Lower leg skin (tissue), 4 donors: ENCODE results near the gene USP40. TPM values are rescaled to one million over a fixed set of nuclear protein-coding genes. Genes with fewer than 3 reads are reported as not detected.
"Not testable (repeated sequence)": the region's sequence is repeated elsewhere in the genome, so short reads cannot be mapped to it uniquely, and the experiment has no call there.

ENCODE experiments used
- DNase-seq, 2 donors: peaks; one replicate each; pipeline ENCODE4 v3.0.0-alpha.2; 2019; ENCODE audit warnings: low spot score in 2 of 2
- H3K4me3 ChIP-seq: fragments of 200-600 bp; sonication (generic); 2 replicates; pipeline ENCODE4 v1.5.1; 2017; ENCODE audit warnings: mild to moderate bottlenecking, low read depth; ENCODE audit not compliant: poor library complexity, severe bottlenecking
- POLR2A ChIP-seq, 2 donors: fragments of 450-650 bp; IDR thresholded peaks; one replicate each; pipeline ENCODE4 v1.6.1; 2016 to 2017; ENCODE audit warnings: antibody characterized with exemption in 2 of 2, mild to moderate bottlenecking in 1 of 2, moderate library complexity in 1 of 2
- WGBS, 2 donors: methylation state at CpG; one replicate each; pipeline ENCODE4 v1.1.5; 2018; 5-methylcytosine and 5-hydroxymethylcytosine counted together
- intact Hi-C: fragments of 100-400 bp; cut with DNase I; formaldehyde crosslinking; loops from one replicate; pipeline ENCODE4 v1.15.0; 2023; ENCODE audit warnings: low total_unique reads
- total RNA-seq, 4 donors: library from RNA; depleted of rRNA; stranded (reverse); fragments of >200 nt; gene quantifications; one replicate each; pipeline ENCODE4 v1.1.0, GENCODE V29; 2016
- TF ChIP-seq, protein P1 (sequence below), 3 donors: fragments of 450-650 bp; IDR thresholded peaks; one replicate each; pipeline ENCODE4 v1.5.1; 2016; ENCODE audit warnings: antibody characterized with exemption in 3 of 3, mild to moderate bottlenecking in 3 of 3, moderate library complexity in 2 of 3

Gene USP40
- total RNA-seq, 4 donors from 2014 or later = 26.9 to 38.7 (median 37.4) TPM

DNA sequence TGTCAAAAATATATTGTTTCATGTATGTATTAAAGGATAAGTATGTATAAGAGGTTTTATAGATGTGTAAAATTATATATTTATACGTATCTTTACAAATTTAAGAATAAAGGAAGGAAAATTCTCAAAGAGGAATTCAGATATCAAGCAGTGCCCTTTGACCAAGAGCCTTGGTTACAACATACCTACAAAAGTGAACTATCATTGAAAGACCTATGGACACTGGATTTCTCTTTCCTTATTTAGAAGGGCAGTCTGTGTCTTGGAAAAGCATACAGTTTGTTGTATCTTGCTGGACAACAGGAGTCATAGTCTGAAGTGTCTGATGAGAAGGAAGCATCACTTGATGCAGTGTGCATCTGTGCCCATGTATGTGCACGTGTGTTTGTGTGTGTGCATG lies 21.8 kb upstream of the USP40 start:
- 92 to 99% methylated on average over 2 of the region's 2 CpGs for WGBS, 2 donors
- no peak overlapping the region for H3K4me3 ChIP-seq
- no peak for DNase-seq
- intact Hi-C loops = no loop called here
- TF ChIP-seq, protein P1, sequence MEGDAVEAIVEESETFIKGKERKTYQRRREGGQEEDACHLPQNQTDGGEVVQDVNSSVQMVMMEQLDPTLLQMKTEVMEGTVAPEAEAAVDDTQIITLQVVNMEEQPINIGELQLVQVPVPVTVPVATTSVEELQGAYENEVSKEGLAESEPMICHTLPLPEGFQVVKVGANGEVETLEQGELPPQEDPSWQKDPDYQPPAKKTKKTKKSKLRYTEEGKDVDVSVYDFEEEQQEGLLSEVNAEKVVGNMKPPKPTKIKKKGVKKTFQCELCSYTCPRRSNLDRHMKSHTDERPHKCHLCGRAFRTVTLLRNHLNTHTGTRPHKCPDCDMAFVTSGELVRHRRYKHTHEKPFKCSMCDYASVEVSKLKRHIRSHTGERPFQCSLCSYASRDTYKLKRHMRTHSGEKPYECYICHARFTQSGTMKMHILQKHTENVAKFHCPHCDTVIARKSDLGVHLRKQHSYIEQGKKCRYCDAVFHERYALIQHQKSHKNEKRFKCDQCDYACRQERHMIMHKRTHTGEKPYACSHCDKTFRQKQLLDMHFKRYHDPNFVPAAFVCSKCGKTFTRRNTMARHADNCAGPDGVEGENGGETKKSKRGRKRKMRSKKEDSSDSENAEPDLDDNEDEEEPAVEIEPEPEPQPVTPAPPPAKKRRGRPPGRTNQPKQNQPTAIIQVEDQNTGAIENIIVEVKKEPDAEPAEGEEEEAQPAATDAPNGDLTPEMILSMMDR (IDR thresholded peaks at IDR 0.05) = no peak
- no peak for TF ChIP-seq POLR2A (IDR thresholded peaks at IDR 0.05)

- intact Hi-C loops = no loop called here
- DNase-seq = no peak
- TF ChIP-seq, protein P1 (IDR thresholded peaks at IDR 0.05) = no peak
- no peak for TF ChIP-seq POLR2A (IDR thresholded peaks at IDR 0.05)
- no peak overlapping the region for H3K4me3 ChIP-seq
- whole genome bisulfite sequencing, 2 donors = 93% methylated on average over 1 of the region's 1 CpG
Observed at GRCh38 chr2:233584210-233584609, 17.6 kb upstream of the USP40 start.

DNA sequence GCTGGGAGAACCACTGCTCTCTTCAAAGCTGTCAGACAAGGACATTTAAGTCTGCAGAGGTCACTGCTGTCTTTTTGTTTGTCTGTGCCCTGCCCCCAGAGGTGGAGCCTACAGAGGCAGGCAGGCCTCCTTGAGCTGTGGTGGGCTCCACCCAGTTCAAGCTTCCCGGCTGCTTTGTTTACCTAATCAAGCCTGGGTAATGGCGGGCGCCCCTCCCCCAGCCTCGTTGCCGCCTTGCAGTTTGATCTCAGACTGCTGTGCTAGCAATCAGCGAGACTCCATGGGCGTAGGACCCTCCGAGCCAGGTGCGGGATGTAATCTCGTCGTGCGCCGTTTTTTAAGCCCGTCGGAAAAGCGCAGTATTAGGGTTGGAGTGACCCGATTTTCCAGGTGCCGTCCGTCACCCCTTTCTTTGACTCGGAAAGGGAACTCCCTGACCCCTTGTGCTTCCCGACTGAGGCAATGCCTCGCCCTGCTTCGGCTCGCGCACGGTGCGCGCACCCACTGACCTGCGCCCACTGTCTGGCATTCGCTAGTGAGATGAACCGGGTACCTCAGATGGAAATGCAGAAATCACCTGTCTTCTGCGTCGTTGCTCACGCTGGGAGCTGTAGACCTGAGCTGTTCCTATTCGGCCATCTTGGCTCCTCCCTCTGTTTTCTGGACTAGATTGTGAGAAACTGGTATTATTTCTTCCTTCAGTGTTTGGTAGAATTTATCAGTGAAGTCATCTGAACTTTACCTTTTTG lies 16.8 kb upstream of the USP40 start:
- H3K4me3 ChIP-seq, DNase-seq, intact Hi-C loops: not testable (repeated sequence)
- 79 to 85% methylated on average over 34 to 35 of the region's 35 CpGs for WGBS, 2 donors

GRCh38 chr2:233577341-233577740 lies 10.8 kb upstream of the USP40 start:
- H3K4me3 ChIP-seq, intact Hi-C loops, DNase-seq: not testable (repeated sequence)
- WGBS, 2 donors = 56 to 63% methylated on average over 5 of the region's 5 CpGs

GRCh38 chr2:233572468-233572867 lies 5.9 kb upstream of the USP40 start:
- TF ChIP-seq, protein P1 (IDR thresholded peaks at IDR 0.05) = no peak
- TF ChIP-seq POLR2A (IDR thresholded peaks at IDR 0.05) = no peak
- 86 to 87% methylated on average over 4 of the region's 4 CpGs for WGBS, 2 donors
- intact Hi-C loops = no loop called here
- no peak overlapping the region for H3K4me3 ChIP-seq
- no peak for DNase-seq

DNA sequence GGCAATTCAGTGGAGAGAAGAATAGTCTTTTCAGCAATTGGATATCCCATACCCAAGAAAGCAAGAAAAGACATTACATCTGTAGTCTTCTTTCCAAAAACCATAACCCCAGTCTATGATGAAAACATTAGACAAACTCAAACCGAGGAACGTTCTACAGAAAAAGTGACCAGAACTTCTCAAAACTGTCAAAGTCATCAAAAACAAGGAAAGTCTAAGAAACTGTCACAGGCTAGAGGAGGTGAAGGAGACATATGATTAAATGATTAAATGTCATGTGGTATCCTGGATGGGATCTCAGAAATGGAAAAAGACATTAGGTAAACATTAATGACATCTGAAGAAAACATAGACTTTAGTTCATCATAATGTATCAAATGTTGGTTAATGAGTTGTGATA lies 4.9 kb upstream of the USP40 start:
- WGBS, 2 donors = 86 to 90% methylated on average over 2 of the region's 2 CpGs
- intact Hi-C loops = no loop called here
- no peak for DNase-seq
- TF ChIP-seq POLR2A (IDR thresholded peaks at IDR 0.05) = no peak
- TF ChIP-seq, protein P1 (IDR thresholded peaks at IDR 0.05) = no peak
- H3K4me3 ChIP-seq = no peak overlapping the region

DNA sequence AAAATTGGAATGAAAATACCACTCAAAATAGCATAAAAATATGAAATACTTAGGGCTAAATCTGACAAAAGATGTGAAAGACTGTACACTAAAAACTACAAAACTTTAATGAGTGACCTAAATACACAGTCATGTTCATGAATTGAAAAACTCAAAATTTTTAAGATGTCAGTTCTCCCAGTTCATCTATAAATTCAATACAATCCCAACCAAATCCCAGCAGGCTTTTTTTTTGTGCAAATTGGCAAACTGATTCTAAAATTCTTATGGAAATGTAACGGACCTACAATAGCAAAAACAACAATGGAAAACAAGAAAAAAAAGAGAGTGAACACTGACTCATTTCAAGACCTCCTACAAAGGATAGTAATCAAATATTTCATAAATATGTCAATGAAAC lies 4.4 kb upstream of the USP40 start:
- H3K4me3 ChIP-seq = no peak overlapping the region
- TF ChIP-seq, protein P1 (IDR thresholded peaks at IDR 0.05) = no peak
- no peak for TF ChIP-seq POLR2A (IDR thresholded peaks at IDR 0.05)
- intact Hi-C loops = no loop called here
- no peak for DNase-seq
- 47 to 51% methylated on average over 1 of the region's 1 CpG for WGBS, 2 donors
